ENCODE results near the gene PRRG3.

GRCh38 chrX:151699746-151700145 lies 4.5 kb downstream of the PRRG3 start:
- no peak for TF ChIP-seq POLR2A (IDR thresholded peaks at IDR 0.05)
- TF ChIP-seq CTCF (IDR thresholded peaks at IDR 0.05): no peak

Data from ovary (tissue), 3 donors.